Activated naive CD4-positive, alpha-beta T cell (primary cell): ENCODE measurements around the gene PTPRC.

ENCODE experiments used
- DNase-seq, 4 experiments: peaks; one replicate each; lab custom pipeline; 2025; lab: John Stamatoyannopoulos, UW

The PTPRC gene

GRCh38 chr1:198647055-198647454, 8.2 kb downstream of the PTPRC start:
- DNase-seq, result no peak

GRCh38 chr1:198648592-198648991, 9.8 kb downstream of the PTPRC start:
- no peak for DNase-seq

GRCh38 chr1:198649232-198649967, 10.6 kb downstream of the PTPRC start:
- no peak for DNase-seq

- no peak for DNase-seq
Measured at GRCh38 chr1:198649968-198650338, 11.1 kb downstream of the PTPRC start.

- DNase-seq, result no peak
Measured at GRCh38 chr1:198650506-198650905, 11.7 kb downstream of the PTPRC start.

GRCh38 chr1:198651650-198652400, 13.0 kb downstream of the PTPRC start:
- DNase-seq, result no peak

- no peak for DNase-seq
Measured at GRCh38 chr1:198653808-198654413, 15.1 kb downstream of the PTPRC start.

- no peak for DNase-seq
Measured at GRCh38 chr1:198655459-198656121, 16.8 kb downstream of the PTPRC start.

GRCh38 chr1:198656500-198656932, 17.7 kb downstream of the PTPRC start:
- peak in 2 of 4 experiments; percentile 52 to 54 for DNase-seq

GRCh38 chr1:198657550-198658064, 18.8 kb downstream of the PTPRC start:
- DNase-seq, result no peak

- no peak for DNase-seq
Measured at GRCh38 chr1:198660341-198661261, 21.8 kb downstream of the PTPRC start.

- DNase-seq, result no peak
Measured at GRCh38 chr1:198662821-198663220, 24.0 kb downstream of the PTPRC start.

GRCh38 chr1:198664068-198664788, 25.4 kb downstream of the PTPRC start:
- DNase-seq, result no peak

GRCh38 chr1:198667186-198667585, 28.3 kb downstream of the PTPRC start:
- no peak for DNase-seq

- no peak for DNase-seq
Measured at GRCh38 chr1:198667807-198668206, 29.0 kb downstream of the PTPRC start.

GRCh38 chr1:198669023-198669698, 30.3 kb downstream of the PTPRC start:
- no peak for DNase-seq

GRCh38 chr1:198669771-198670170, 30.9 kb downstream of the PTPRC start:
- no peak for DNase-seq

- no peak for DNase-seq
Measured at GRCh38 chr1:198671136-198671535, 32.3 kb downstream of the PTPRC start.

- DNase-seq, result no peak
Measured at GRCh38 chr1:198672124-198672523, 33.3 kb downstream of the PTPRC start.

GRCh38 chr1:198674009-198674408, 35.2 kb downstream of the PTPRC start:
- DNase-seq, result no peak
